HUES64 (cell line): ENCODE data around the gene MILR1.
"Not testable (repeated sequence)": the region's sequence is repeated elsewhere in the genome, so short reads cannot be mapped to it uniquely, and the experiment has no call there.

Experiments used
- H3K27ac ChIP-seq: 2 replicates; pipeline ENCODE4 v1.7.0; 2013; ENCODE audit warnings: low read depth, low read length, inconsistent platforms
- H3K27me3 ChIP-seq: 2 replicates; pipeline ENCODE4 v1.6.1; 2013; ENCODE audit warnings: mild to moderate bottlenecking, low read length; ENCODE audit not compliant: insufficient read depth
- H3K36me3 ChIP-seq: 2 replicates; pipeline ENCODE4 v1.6.1; 2013; ENCODE audit warnings: mild to moderate bottlenecking, low read length; ENCODE audit not compliant: insufficient read depth
- H3K4me1 ChIP-seq: 2 replicates; pipeline ENCODE4 v1.6.1; 2013; ENCODE audit warnings: mild to moderate bottlenecking, low read length, moderate library complexity; ENCODE audit not compliant: insufficient read depth
- H3K4me3 ChIP-seq: 2 replicates; pipeline ENCODE4 v1.5.1; 2013; ENCODE audit warnings: mild to moderate bottlenecking, low read length, moderate library complexity
- H3K9ac ChIP-seq: 2 replicates; pipeline ENCODE4 v1.6.1; 2013; ENCODE audit warnings: mild to moderate bottlenecking, low read depth, low read length
- H3K9me3 ChIP-seq: 2 replicates; pipeline ENCODE4 v1.6.1; 2013; ENCODE audit warnings: low read depth, low read length; ENCODE audit not compliant: insufficient read depth
- WGBS: fragments of 150-250, 120-280 bp; methylation state at CpG from one replicate; pipeline ENCODE4 v1.1.7; 2013; ENCODE audit warnings: missing lambda C conversion rate; 5-methylcytosine and 5-hydroxymethylcytosine counted together

Gene MILR1

DNA sequence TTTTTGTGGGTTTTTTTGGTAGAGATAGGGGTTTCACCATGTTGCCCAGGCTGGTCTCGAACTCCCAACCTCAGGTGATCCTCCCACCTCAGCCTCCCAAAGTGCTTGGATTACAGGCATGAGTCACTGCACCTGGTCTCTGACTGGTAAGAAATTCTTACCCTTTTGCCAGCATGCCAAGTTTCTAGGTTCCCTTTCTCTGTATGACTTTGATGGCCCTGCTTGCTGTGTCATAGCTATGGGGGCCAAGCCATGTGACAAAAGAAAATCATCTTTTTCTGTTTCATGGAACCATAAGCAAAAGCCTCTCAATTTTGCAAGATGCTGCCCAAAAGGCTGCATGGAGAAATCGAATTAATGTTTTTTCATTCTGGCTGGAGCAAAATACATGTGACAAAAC lies 18.9 kb upstream of the MILR1 start:
- H3K27me3 ChIP-seq, H3K27ac ChIP-seq, H3K36me3 ChIP-seq, H3K9ac ChIP-seq, H3K4me3 ChIP-seq, H3K4me1 ChIP-seq: not testable (repeated sequence)
- WGBS: 92% methylated on average over 2 of the region's 2 CpGs
- H3K9me3 ChIP-seq: peaks cover 22% of the 10 kb centered on the region

DNA sequence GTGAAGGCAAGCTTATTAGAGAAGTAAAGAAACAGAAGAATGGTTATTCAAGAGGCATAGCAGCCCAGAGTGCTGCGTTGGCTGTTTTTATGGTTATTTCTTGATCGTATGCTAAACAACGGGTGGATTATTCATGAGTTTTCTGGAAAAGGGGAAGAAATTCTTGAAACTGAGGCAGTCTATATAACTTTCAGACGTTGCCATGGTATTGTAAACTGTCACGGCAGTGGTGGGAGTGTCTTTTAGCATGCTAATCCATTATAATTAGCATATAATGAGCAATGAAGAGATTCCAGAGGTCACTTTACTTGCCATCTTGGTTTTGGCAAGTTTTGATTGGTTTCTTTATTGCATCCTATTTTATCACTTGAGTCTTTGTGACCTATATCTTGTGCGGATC lies 17.4 kb upstream of the MILR1 start:
- Histone ChIP-seq H3K9me3 (peaks cover 18% of the 10 kb centered on the region), H3K27me3 (no peaks in the 10 kb centered on the region), H3K36me3 (no peaks in the 10 kb centered on the region), H3K9ac (no peak overlapping the region), H3K27ac (no peak overlapping the region), H3K4me3 (no peak overlapping the region), H3K4me1 (no peaks in the 10 kb centered on the region)
- 92% methylated on average over 6 of the region's 6 CpGs for WGBS

DNA sequence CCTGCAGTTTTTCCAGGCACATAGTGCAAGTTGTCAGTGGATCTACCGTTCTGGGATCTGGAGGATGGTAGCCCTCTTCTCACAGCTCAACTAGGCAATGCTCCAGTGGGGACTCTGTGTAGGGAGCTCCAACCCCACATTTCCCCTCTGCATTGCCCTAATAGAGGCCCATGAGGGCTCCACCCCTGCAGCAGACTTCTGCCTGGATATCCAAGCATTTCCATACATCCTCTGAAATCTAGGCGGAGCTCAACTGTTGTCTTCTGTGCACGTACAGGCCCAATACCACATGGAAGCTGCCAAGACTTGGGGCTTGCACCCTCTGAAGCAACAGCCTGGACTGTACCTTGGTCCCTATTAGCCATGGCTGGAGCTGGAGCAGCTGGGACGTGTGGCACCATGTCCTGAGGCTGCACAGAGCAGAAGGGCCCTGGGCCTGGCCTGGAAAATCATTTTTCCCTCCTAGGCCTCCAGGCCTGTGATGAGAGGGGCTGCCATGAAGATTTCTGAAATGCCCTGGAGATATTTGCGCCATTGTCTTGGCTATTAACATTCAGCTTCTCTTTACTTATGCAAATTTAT lies 10.9 kb upstream of the MILR1 start:
- H3K4me1 ChIP-seq: no peaks in the 10 kb centered on the region
- 88% methylated on average over 5 of the region's 5 CpGs for WGBS
- no peaks in the 10 kb centered on the region for H3K36me3 ChIP-seq
- peaks cover 41% of the 10 kb centered on the region for H3K9me3 ChIP-seq
- no peak overlapping the region for H3K9ac ChIP-seq
- no peak overlapping the region for H3K27ac ChIP-seq
- no peaks in the 10 kb centered on the region for H3K27me3 ChIP-seq
- no peak overlapping the region for H3K4me3 ChIP-seq

DNA sequence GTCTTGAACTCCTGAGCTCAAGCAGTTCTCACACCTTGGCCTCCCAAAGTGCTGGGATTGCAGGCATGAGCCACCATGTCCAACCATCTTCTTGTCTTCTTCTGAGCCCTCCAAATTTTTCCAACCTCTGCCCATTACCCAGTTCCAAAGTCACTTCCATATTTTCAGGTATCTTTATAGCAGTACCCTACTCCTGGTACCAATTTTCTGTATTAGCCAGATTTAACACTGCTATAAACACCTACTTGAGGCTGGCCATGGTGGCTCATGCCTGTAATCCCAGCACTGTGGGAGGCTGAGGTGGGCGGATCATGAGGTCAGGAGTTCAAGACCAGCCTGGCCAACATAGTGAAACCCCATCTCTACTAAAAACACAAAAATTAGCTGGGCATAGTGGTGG lies 9.4 kb upstream of the MILR1 start:
- H3K9ac ChIP-seq, H3K4me1 ChIP-seq, H3K27ac ChIP-seq, H3K36me3 ChIP-seq, H3K4me3 ChIP-seq, H3K27me3 ChIP-seq: not testable (repeated sequence)
- WGBS: 86% methylated on average over 1 of the region's 1 CpG
- H3K9me3 ChIP-seq: peaks cover 41% of the 10 kb centered on the region

DNA sequence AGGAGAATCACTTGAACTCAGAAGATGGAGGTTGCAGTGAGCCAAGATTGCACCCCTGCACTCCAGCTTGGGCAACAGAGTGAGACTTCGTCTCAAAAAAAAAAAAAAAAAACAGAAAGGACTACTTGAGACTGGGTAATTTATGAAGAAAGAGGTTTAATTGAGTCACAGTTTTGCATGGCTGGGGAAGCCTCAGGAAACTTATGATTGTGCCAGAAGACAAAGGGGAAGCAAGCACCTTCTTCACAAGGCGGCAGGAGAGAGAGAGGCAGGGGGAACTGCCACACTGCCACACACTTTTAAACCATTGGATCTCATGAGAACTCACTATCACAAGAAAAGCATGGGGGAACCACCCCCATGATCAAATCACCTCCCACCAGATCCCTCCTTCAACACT lies 9.0 kb upstream of the MILR1 start:
- no peak overlapping the region for H3K4me3 ChIP-seq
- peaks cover 41% of the 10 kb centered on the region for H3K9me3 ChIP-seq
- no peaks in the 10 kb centered on the region for H3K4me1 ChIP-seq
- no peak overlapping the region for H3K9ac ChIP-seq
- no peak overlapping the region for H3K27ac ChIP-seq
- WGBS: 94% methylated on average over 2 of the region's 2 CpGs
- H3K36me3 ChIP-seq: no peaks in the 10 kb centered on the region
- H3K27me3 ChIP-seq: no peaks in the 10 kb centered on the region

DNA sequence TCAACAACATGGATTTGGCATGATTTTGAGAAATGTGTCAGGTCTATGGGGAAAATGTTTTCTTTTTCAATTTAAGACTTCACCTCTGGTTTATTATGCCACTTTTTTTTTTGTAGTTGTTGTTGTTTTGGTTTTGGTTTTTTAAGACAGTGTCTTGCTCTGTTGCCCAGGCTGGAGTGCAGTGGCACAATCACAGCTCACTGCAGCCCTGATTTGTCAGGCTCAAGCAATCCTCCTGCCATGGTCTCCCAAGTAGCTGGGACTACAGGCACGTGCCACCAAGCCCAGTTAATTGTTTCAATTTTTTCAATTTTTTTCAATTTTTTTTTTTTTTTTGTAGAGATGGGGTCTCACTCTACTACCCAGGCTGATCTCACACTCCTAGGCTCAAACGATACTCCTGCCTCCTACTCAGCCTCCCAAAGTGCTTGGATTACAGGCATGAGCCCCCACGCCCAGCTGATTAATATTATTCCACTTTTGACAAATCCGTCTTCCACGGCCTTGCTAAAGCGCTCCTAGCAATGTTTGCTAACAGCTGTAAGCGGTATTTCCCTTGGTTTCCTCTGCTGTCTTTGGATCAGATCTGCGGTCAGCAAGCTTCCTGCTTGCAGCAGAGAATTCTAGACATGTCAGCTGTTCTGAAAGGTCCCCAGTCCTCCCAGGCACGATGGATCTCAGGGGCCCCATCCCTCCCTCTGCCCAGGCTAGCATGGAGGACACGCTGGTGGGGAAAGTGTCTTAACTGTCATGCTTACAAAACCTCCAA lies 7.0 kb upstream of the MILR1 start:
- no peaks in the 10 kb centered on the region for H3K4me1 ChIP-seq
- H3K9me3 ChIP-seq: peaks cover 30% of the 10 kb centered on the region
- H3K4me3 ChIP-seq: no peak overlapping the region
- 90% methylated on average over 10 of the region's 10 CpGs for WGBS
- H3K27ac ChIP-seq: no peak overlapping the region
- no peak overlapping the region for H3K9ac ChIP-seq
- no peaks in the 10 kb centered on the region for H3K27me3 ChIP-seq
- no peaks in the 10 kb centered on the region for H3K36me3 ChIP-seq

DNA sequence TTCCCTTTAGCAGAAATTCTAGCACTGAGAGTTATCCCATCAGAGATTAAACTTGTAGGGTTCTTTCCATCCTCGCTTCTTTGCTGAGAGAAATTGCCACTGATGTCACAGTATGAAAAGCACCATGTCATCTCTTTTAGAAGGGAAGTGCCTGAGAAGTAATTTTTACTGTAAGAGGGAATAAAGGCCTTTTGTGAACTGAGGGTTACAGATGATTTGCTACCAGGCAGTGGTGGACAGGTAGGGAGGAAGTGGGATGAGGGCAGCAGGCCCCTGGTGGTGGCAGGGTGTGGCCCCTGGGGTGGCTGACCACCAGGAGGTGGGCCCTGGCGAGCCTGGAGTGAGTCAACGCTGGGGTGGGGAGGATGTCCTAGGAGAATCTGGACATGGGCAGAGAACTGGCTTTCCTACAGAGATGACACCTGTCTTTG lies 6.4 kb upstream of the MILR1 start:
- Histone ChIP-seq H3K4me1 (no peaks in the 10 kb centered on the region), H3K27ac (no peak overlapping the region), H3K27me3 (no peaks in the 10 kb centered on the region), H3K36me3 (no peaks in the 10 kb centered on the region), H3K9me3 (peaks cover 24% of the 10 kb centered on the region), H3K4me3 (no peak overlapping the region), H3K9ac (no peak overlapping the region)
- WGBS: 94% methylated on average over 3 of the region's 3 CpGs

DNA sequence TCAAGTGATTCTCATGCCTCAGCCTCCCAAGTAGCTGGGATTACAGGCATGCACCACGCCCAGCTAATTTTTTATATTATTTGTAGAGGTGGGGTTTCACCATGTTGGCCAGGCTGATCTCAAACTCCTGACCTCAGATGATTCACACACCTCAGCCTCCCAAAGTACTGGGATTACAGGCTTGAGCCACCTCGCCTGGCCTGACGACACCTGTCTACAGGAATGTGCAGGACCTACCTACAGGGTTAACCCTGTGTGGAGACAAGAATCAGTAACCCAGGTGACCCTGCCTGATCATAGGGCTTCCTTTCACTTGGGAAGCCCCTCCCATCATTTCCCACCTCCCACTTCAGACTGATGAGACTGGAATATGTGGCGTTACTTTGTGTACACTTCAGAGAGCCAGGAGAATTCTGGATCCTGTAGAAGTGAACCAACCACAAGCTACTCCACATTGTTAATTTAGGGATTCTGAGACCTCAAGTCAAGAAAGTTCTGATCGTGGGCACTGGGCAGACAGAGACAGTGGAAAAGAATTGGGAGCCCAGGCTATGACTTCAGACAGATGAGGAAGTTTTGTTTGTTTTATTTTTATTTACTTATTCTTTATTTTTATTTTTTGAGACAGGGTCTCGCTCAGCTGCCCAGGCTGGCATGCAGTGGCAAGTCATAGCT lies 5.7 kb upstream of the MILR1 start:
- no peaks in the 10 kb centered on the region for H3K27me3 ChIP-seq
- H3K27ac ChIP-seq: no peak overlapping the region
- no peak overlapping the region for H3K9ac ChIP-seq
- no peaks in the 10 kb centered on the region for H3K4me1 ChIP-seq
- H3K4me3 ChIP-seq: no peak overlapping the region
- no peaks in the 10 kb centered on the region for H3K36me3 ChIP-seq
- peaks cover 17% of the 10 kb centered on the region for H3K9me3 ChIP-seq
- WGBS: 92% methylated on average over 5 of the region's 6 CpGs

DNA sequence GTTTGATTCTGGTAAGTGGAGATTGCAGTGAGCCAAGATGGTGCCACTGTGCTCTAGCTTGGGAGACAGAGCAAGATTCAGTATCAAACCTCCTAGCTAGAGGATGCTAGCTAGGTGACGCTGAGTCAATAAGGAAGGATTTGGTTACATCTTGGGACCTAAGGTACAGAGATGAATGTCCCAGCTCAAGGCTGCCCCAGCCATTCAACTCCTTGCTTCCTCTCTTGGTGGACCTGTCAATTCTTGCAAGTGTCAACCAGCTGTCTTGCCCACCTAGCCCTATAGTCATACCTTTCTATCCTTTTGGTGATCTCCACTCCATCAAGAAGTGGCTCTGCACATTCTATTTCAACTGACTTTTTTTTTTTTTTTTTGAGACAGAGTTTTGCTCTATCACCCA lies 1.4 kb upstream of the MILR1 start:
- no peak overlapping the region for H3K4me3 ChIP-seq
- no peak overlapping the region for H3K9ac ChIP-seq
- 95% methylated on average over 1 of the region's 1 CpG for WGBS
- H3K9me3 ChIP-seq: no peaks in the 10 kb centered on the region
- H3K36me3 ChIP-seq: no peaks in the 10 kb centered on the region
- H3K27ac ChIP-seq: no peak overlapping the region
- H3K4me1 ChIP-seq: no peaks in the 10 kb centered on the region
- no peaks in the 10 kb centered on the region for H3K27me3 ChIP-seq

DNA sequence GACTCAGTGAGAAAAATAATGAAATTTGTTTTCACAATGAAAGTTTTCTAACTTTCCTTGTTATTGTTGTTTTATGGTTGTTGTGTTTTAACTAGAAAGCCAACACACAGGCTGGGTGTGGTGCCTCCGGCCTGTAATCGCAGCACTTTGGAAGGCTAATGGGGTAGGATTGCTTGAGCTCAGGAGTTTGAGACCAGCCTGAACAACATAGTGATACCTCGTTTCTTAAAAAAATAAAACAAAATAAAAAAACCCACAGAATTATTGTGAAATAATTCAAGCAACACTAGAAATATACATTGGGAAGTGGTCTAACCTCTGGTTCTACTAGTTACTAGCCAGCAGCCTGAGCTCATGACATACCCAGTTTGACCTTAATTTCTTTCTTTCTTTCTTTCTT lies 630 bp downstream of the MILR1 start:
- Histone ChIP-seq H3K27ac (no peak overlapping the region), H3K4me3 (no peak overlapping the region), H3K9ac (no peak overlapping the region), H3K4me1 (no peaks in the 10 kb centered on the region), H3K9me3 (no peaks in the 10 kb centered on the region), H3K36me3 (no peaks in the 10 kb centered on the region), H3K27me3 (no peaks in the 10 kb centered on the region)
- 87% methylated on average over 2 of the region's 3 CpGs for WGBS

DNA sequence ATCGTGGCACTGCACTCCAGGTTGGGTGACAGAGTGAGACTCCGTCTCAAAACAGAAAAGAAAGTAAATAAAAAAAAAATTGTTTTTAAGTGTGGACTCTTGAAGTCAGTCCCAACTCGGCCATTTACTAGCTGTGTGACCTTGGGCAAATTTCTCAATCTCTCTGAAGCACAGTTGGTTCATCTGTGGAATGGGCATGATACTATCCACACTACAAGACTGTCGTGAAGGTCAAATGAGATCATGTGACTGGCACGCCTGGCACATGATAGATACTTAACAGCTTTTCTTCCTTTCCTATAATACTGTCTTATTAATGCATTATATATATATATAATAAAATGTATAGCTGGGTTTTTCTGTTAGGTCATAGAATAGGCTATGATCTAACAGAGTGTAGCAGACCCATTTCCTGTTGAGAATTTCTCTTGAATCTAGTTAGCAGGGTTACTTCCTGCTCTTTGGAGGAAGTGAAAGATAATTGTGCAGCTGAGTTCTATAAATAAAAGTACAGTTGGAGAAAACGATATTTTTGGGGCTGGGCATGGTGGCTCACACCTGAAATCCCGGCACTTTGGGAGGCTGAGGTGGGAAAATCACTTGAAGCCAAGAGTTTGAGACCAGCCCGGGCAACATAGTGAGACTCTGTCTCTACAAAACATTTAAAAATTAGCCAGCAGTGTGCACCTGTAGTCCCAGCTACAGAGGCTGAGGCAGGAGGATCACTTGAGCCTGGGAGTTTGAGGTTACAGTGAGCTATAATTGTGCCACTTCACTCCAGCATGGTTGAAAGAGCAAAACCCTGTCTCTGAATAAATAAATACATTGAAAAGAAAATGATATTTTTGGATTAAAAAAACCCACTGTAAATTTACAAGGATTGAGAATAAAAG lies 7.3 kb downstream of the MILR1 start:
- Histone ChIP-seq H3K27me3 (no peaks in the 10 kb centered on the region), H3K9me3 (no peaks in the 10 kb centered on the region), H3K4me3 (no peak overlapping the region), H3K4me1 (no peaks in the 10 kb centered on the region), H3K27ac (no peak overlapping the region), H3K9ac (no peak overlapping the region), H3K36me3 (no peaks in the 10 kb centered on the region)
- 93% methylated on average over 7 of the region's 8 CpGs for WGBS
